ENCODE data around the gene NYNRIN.
A peak's percentile ranks its signal among the peaks of the same experiment; 100 is the strongest.
"Not testable (repeated sequence)": the region's sequence is repeated elsewhere in the genome, so short reads cannot be mapped to it uniquely, and the experiment has no call there.

The NYNRIN gene

DNA sequence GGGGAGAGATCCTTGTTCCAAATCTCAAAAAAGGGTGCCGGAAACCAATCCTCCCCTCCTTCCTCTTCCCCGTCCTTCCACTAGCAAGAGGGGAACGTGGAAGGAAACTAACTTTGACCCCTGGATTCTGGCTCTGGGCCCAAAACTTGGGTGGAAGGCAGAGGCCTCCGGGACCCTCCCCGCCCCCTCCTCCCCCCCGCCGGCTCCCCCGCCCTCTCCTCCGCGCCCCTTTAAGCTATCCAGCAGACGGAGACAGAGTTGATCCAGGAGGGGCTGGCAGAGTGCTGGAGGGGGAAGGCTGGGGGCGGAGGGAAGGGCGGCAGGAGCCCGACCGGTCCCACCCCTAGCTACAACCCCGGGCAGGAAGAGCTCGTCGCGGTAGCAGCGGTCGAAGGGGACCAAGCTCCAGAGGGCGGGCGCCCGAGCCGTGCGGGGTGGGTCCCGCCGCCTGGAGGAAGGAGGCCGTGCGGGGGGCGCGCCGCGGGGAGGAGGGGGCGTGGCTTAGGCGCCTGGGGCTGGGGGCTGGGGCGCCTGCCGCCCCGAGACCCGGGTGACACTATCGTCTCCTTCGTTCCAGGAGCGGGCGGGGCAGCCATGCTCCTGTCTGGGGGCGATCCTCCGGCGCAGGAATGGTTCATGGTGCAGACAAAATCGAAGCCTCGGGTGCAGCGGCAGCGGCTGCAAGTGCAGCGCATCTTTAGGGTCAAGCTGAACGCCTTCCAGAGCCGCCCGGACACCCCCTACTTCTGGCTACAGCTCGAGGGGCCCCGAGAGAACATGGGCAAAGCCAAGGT lies at the start of gene NYNRIN:
Gene NYNRIN (plus strand): TSS at position 351 of the 794 bp plus-strand sequence. CDS start 244 bp downstream, at position 595.
- peak in 3 of 6 experiments; percentile 39 to 42 (median 41) for DNase-seq

DNA sequence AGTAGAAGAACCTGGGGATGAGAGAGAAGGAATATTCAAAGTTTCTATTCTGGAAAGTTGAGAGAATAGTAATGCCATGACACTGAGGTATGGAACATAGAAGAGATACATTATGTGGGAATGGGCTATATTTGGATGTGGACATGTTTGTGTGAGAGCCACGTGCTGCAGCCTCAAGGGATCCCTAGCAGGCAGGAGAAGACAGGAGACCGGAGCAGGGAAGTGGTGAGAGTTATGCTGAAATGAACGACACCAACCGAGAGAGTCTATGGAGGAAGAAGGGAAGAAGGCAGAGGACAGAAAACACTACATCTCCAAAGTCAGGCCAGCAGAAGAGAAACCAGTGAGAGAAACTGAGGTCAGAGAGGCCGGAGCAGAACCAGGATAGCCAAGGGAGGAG lies 49.1 kb upstream of the NYNRIN start:
- DNase-seq = no peak

DNA sequence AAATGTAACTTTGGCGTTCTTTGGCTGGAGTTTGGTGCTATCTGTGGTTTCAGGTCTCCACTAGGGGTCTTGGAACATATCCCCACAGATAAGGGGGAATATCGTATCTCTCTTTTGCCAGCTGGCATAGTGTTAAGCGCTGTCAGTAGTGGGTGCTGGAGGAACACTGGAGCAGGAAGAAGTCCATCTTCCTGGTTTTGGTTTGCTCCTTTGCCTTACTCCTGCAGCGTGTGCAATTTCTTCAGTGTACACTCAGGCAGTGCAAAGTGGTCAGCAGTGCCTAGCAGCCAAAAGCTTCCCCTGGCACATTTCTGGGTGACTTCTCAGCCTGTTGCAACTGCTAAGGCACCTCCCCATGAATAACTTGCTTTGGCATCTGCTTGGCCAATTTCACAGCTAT lies 47.3 kb upstream of the NYNRIN start:
- no peak for DNase-seq

DNA sequence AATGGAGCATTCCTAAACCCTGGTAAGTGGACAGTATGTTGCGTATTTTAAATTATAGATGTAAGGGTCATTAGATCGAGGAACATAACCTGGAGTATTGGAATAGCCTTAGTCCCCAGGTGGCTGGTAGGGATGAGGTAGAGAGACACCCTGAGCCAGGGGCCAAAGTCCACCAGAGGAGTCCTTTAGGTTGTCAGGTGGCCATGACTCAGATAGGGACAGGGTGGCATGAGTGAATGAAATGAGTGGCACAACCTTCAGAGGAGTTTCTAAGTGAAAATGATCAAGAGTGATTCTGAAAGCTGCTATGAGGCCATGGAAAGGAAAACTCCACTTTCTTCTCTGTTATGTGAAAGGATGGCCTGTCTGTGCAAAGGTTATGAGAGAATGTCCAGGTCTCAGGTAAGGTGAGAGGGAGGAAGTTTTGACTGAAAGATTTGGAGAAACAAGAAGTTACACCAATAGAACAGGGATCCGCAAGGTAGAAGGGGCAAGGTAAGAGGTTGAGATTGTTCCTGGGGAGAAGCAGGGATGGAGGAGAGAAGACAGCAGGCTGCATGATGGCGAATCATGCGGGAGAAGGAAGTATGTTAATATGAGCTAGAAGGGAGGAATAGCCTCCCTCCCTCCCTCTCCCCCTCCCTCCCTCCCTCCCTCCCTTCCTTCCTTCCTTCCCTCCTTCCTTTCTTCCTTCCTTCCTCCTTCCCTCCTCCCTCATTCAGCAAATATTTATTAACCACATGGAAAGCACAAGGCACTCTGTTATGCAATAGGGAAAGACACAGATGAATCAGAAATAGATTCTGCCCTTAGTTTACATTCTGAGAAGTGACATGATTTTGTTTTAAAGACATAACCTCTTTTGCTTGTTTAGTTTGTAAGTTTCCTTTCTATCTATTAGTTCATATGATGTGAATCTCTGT lies 45.0 kb upstream of the NYNRIN start:
- DNase-seq = no peak

DNA sequence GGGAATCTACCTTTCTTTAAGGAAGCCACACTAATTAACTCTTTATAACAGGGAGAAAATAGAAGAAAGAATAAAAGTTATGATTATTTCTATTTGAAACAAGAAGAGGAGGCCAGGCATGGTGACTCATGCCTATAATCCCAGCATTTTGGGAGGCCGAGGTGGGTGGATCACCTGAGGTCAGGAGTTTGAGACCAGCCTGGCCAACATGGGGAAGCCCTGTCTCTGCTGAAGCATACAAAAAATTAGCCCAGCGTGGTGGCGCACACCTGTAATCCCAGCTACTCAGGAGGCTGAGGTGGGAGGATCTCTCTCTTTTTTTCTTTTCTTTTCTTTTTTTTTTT lies 44.3 kb upstream of the NYNRIN start:
- not testable (repeated sequence) for DNase-seq

DNA sequence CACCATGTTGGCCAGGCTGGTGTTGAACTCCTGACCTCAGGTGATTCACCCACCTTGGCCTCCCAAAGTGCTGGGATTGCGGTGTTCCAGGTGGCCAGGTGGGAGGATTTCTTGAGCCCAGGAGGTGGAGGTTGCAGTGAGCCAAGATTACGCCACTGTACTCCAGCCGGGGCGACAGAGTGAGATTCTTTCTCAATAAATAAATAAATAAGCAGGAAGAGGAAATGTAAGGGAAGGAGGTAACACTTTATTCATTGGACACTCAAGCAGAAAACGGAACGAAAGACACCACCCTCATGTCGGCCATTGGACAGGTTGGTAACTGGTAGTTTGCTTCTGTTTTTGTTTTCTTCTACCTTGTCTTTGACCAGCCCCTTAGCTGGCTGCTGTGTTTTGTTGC lies 43.8 kb upstream of the NYNRIN start:
- no peak for DNase-seq

DNA sequence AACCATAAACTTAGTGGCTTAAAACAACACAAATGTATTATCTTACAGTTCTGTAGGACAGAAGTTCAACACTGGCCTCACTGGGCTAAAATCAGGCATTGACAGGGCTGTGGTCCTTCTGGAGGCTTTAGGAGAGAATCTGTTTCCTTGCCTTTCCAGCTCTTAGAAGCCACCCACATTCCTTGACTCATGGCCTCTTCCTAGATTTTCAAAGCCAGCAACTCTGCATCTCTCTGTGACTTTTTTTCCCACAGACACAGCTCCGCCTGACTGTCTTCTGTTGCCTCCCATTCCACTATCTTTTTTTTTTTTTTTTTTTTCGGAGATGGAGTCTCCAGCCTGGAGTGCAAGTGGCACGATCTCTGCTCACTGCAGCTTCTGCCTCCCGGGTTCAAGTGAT lies 42.6 kb upstream of the NYNRIN start:
- DNase-seq = no peak

DNA sequence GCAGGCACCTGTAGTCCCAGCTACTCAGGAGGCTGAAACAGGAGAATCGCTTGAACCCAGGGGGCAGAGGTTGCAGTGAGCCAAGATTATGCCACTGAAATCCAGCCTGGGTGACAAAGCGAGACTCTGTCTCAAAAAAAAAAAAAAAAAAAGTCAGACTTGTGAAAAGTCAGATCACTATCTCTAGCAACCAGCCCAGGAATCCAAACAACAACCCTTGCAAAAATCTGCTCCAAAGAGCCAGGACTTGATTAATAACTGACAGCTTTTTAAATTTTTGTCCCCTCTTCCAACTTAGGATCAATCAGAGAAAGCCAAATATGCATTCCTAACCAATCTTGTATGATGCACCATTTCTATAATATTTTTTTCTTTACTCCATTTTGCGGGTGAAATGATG lies 38.5 kb upstream of the NYNRIN start:
- DNase-seq = no peak

DNA sequence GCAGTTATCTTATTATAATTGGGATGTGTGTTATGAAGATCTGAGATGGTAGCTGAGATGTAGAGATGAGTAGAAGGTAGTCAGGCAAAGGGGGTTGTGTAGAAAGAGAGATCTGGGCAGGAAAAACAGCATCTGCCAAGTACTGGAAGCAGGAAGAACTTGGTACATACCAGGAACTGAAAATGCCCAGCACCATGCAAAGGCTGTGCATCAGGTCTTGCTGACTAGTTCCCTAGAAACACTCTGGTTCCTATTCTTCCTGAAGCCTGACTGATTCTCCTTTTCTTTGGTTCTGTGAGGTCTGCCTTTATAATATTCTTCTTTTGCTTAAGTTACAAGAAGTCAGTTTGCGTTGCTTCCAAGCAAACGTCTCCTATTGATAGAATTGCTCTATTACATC lies 37.5 kb upstream of the NYNRIN start:
- DNase-seq = no peak

DNA sequence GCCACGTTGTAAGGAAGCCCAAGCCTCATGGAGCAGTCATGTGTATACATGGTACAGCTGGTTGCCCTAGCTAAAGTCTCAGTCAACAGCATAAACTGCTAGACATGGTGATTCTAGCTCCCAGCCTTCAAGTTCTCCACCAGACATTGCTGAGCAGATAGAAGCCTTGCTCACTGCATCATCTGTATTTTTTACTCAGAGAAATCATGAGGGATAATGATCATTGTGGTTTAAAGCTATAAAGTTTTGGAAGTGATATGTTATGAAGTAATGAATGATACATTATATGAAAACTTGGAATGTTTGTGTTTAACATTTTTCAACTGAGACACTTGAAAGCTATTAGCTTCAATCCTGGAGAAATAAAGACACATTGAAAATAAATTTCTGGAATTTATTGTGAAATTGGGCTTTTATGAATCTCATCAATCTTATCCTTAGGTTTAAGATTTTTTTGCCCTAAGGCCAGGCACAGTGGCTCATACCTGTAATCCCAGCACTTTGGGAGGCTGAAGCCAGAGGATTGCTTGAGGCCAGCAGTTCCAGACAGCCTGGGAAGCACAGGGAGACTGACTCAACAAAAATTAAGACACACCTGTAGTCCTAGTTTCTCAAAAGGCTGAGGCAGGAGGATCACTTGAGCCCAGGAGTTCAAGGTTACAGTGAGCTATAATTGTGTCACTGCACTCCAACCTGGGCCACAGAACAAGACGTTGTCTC lies 36.4 kb upstream of the NYNRIN start:
- DNase-seq = no peak

DNA sequence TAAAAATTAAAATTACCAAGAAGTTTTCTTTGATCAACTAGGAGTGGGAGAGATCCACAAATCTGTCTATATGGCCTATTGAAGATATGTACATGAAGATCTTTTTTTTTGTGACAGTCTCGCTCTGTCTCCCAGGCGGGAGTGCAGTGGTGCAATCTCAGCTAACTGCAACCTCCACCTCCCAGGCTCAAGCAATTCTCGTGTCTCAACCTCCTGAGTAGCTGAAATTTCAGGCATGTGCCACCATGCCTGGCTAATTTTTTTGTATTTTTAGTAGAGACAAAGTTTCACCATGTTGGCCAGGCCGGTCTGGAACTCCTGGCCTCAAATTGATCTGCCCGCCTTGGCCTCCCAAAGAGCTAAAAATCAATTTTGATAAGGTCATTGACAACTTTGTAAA lies 35.4 kb upstream of the NYNRIN start:
- no peak for DNase-seq

DNA sequence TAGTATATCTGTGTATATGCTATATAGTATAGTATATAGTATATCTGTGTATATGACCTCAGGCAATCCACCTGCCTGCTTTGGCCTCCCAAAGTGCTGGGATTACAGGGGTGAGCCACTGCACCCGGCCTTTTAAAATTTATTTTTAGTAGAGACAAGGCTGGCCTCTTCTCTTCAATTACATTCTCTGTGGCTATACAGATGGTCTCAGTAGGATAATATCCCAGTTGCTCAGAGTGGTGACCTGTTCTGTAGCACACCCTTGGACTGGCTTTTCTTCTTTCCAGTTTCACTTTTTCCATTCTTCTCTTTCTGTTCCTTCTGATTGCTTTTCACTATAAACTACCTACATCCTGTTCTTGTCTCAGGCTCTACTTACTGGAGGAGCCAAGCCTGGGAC lies 34.0 kb upstream of the NYNRIN start:
- no peak for DNase-seq

DNA sequence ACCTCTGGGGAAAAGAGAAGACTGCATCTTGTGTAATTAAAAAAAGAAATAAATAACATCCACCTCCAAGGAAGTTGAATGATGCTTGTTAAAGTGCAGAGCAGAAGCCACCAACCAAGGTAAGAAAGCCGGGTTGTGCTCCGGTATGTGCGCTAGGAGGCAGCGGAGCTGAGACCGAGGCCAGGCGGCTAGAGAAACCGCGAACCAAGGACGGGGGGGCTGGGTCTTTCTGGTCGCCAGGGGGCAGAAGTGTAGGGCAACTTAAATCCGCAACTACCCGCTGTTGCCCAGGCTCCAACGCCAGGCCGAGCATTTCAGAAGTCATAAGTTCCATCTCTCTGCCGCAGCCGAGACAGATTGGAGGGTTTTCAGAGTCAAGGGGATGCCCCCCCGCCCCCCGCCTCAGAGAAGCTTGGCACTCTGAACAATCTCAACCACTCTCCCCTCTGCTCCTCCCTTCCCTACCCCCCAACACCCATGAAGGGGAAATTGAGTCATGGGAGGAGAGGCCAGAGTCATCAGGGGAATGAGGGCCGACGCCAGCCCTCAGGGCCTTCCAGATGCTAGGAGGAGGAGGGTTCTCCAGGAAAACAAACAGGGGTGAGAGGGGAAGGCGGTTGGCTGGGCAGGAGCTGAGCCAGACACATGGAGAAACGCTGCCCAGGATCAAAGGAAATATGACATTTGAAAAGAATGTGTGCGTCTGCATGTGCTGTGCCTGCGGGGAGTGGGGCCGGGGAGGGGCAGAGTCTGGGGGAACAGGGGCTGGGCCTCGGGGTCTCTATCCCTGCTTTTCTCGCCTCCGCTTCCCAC lies 33.0 kb upstream of the NYNRIN start:
- peak in 5 of 6 experiments; percentile 25 to 51 (median 43) for DNase-seq

DNA sequence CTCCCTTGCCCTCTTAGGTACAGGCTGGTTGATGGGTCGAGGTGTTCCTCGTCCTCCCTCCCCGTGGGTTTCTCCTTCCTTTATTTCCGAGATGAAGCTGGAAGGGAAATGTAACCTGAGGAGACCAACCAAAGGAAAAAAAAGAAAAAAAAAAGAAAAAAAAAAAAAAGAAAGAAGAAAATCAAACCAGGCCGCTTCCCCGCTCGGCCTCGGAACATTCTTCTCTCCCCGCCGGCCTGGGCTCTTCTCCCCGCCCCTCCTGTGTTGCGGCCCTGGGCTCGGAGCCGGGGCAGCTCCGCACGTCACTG lies 32.4 kb upstream of the NYNRIN start:
- peak in 1 of 6 experiments; percentile 37 for DNase-seq

DNA sequence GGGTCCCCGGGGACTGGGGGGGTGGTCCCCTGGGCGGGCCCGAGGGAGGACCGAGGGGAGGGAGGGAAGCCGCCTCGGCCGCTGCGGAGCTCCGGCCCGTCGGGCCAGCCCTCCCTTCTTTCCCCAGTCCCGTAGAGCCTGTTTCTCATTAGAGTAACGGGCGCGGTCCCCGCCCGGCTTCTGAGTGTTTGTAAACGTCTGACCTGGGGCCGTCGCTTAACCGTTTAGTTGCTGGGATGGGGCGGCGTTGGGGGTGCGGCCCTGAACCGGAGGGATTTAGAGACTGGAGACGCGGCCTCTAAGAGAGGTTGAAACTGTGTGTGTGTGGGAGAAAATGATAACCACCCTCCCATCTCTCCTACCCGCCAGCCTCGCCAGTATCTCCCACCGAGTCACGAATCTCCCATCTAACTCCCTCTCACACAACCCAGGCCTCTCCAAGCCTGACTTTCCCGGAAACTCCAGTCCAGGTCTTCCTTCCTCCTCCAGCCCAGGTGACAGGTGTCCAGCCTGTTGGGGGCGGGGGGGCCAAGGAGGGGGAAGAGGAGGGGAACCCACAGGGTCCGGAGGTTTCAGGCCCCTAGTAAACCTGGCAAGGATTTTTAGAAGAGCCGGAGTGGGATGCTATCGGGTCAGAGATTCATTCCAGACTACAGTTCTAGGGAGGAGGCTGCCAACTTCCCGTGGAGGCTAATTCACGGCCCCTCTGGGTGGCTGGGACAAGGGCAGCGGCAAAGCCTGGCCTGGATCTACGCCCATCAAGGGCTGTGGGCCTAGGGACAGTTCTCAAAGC lies 31.9 kb upstream of the NYNRIN start:
- DNase-seq = peak in 4 of 6 experiments; percentile 15 to 37 (median 22)

DNA sequence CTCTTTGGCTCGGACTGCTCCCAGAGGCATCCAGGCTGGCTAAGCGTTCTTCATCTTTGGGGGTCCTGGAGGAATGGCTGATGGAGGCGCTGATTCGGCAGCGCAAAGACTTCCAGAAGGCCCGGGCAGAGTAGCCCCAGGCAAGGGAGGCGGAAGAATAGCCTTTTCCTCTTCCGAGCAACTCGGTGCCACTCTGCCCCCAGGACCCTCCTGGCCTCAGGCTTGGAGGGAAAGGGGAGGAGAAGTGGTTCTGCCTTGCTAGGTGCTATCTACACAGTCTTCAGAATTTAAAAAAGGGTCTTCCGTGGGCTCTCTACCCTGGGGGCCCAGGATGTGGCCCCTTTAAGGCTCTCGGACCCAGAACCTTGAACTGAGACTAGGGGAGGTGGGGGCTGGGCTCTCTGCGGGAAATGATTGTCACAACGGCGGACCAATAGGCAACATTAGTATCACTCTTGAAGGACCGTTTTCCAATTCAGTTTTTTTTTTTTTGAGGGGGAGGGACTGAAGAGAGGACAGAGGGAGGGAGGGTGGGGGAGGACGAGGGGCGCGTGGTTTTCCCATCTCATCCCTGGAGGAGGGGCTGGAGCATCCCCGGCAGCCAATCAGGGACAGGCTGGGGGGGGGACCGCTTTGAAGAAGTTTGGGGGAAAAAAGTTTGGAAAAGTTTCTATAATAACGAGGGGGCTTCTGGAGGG lies 31.1 kb upstream of the NYNRIN start, which contains the start of gene NFATC4:
Gene NFATC4 (plus strand): TSS at position 671 of the 698 bp plus-strand sequence. CDS start 157 bp downstream, outside the sequence.
- DNase-seq = peak in 1 of 6 experiments; percentile 22

DNA sequence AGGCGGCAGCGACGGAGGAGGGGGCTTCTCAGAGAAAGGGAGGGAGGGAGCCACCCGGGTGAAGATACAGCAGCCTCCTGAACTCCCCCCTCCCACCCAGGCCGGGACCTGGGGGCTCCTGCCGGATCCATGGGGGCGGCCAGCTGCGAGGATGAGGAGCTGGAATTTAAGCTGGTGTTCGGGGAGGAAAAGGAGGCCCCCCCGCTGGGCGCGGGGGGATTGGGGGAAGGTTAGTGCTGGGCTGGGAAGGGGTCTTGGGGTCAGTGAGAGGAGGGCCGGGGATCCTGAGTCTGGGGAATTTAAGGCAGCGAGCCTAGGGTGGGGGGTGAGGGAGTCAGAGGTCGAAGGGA lies 30.6 kb upstream of the NYNRIN start:
- no peak for DNase-seq

DNA sequence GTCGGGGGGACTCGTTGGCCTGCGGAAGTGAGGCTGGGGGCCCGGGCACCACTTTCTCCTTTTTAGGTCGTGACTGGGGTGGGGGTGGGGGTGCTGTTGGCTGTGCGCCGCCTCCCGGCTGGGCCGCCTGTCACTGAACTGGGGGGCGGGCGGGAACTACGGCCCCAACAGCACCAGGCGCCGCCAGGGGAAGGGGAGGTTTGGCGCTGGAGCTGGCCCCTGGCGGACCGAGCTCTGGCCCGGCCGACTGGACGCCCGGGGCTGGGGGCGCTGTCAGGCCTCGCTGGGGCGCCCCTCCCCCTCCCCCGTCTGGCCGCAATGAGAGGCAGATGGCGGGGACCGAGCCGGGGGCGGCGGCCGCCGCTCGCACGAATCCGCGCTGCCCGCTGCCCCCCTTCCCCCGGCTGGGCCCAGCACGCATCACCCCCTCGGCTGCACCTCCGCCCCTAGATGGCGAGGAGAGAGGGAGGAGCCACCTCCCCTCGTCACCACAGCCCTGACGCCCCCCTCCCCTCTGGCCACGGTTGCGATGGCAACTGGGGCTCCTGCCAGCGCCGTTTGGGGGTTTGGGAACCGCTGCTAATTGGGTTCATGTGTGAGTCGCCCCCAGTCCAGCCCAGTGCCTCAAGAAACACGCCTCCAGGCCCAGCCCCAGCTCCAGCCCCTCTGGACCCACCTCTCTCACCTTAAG lies 30.1 kb upstream of the NYNRIN start:
- DNase-seq = peak in 4 of 6 experiments; percentile 7 to 24 (median 10)

DNA sequence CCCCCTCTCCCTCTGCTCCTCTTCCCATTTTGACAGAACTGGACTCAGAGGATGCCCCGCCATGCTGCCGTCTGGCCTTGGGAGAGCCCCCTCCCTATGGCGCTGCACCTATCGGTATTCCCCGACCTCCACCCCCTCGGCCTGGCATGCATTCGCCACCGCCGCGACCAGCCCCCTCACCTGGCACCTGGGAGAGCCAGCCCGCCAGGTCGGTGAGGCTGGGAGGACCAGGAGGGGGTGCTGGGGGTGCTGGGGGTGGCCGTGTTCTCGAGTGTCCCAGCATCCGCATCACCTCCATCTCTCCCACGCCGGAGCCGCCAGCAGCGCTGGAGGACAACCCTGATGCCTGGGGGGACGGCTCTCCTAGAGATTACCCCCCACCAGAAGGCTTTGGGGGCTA lies 29.3 kb upstream of the NYNRIN start:
- no peak for DNase-seq
